Stimulated activated CD8-positive, alpha-beta memory T cell treated with anti-CD3 and anti-CD28 coated beads, Interleukin-15, amount 100 ng/mL, for 48 hours (primary cell): ENCODE measurements around the gene RNF130.

Experiments
- DNase-seq, 2 donors: peaks; one replicate each; pipeline ENCODE4 v3.0.0-alpha.2; 2020; ENCODE audit warnings: low read depth in 2 of 2

RNF130 gene

GRCh38 chr5:180056153-180056552 is 15.4 kb downstream of the RNF130 start:
- no peak for DNase-seq

- no peak for DNase-seq
These were observed 17.3 kb downstream of the RNF130 start for GRCh38 chr5:180054226-180054625.

GRCh38 chr5:180053061-180053602 is 18.4 kb downstream of the RNF130 start:
- no peak for DNase-seq

- DNase-seq, result no peak
These were observed 19.2 kb downstream of the RNF130 start for GRCh38 chr5:180052211-180052818.

- DNase-seq, result no peak
These were observed 21.2 kb downstream of the RNF130 start for GRCh38 chr5:180050121-180050940.

- DNase-seq, result no peak
These were observed 22.4 kb downstream of the RNF130 start for GRCh38 chr5:180049185-180049548.

GRCh38 chr5:180047667-180048066 is 23.9 kb downstream of the RNF130 start:
- DNase-seq, result no peak

- DNase-seq, result no peak
These were observed 24.9 kb downstream of the RNF130 start for GRCh38 chr5:180046656-180047055.

GRCh38 chr5:180045889-180046499 is 25.6 kb downstream of the RNF130 start:
- DNase-seq, result no peak

GRCh38 chr5:180043377-180043776 is 28.2 kb downstream of the RNF130 start:
- DNase-seq, result no peak

GRCh38 chr5:180041301-180042274 is 30.0 kb downstream of the RNF130 start:
- no peak for DNase-seq

- no peak for DNase-seq
These were observed 31.0 kb downstream of the RNF130 start for GRCh38 chr5:180040287-180041214.

GRCh38 chr5:180035206-180035931 is 36.2 kb downstream of the RNF130 start:
- DNase-seq, result no peak

GRCh38 chr5:180034564-180034963 is 37.0 kb downstream of the RNF130 start:
- DNase-seq, result no peak

GRCh38 chr5:180027459-180028089 is 44.0 kb downstream of the RNF130 start:
- DNase-seq, result no peak

- DNase-seq, result no peak
These were observed 44.7 kb downstream of the RNF130 start for GRCh38 chr5:180026734-180027458.

GRCh38 chr5:180026320-180026719 is 45.2 kb downstream of the RNF130 start:
- DNase-seq, result no peak

GRCh38 chr5:180021900-180022299 is 49.7 kb downstream of the RNF130 start:
- no peak for DNase-seq

- DNase-seq, result no peak
These were observed 51.4 kb downstream of the RNF130 start for GRCh38 chr5:180020176-180020575.
